Mesothelial cell of epicardium (in vitro differentiated cells): Measurements from ENCODE around the gene TSPAN14. TPM values are rescaled to one million over a fixed set of nuclear protein-coding genes. Genes with fewer than 3 reads are reported as not detected.

ENCODE experiments used
- DNase-seq, 2 experiments: peaks; one replicate each; pipeline ENCODE4 v3.0.0; 2021; ENCODE audit warnings: low spot score in 2 of 2; ENCODE audit not compliant: unreplicated experiment in 2 of 2
- H3K27ac Mint-ChIP-seq: 2 replicates; pipeline ENCODE4 v1.8.0; 2021; ENCODE audit warnings: mixed read lengths
- H3K27me3 Mint-ChIP-seq: 2 replicates; pipeline ENCODE4 v1.8.0; 2021; ENCODE audit warnings: low read depth, mixed read lengths
- H3K36me3 Mint-ChIP-seq: 2 replicates; pipeline ENCODE4 v1.8.0; 2021; ENCODE audit warnings: mixed read lengths
- H3K4me1 Mint-ChIP-seq: 2 replicates; pipeline ENCODE4 v1.8.0; 2021; ENCODE audit warnings: mixed read lengths
- H3K4me3 Mint-ChIP-seq: 2 replicates; pipeline ENCODE4 v1.8.0; 2021; ENCODE audit warnings: mild to moderate bottlenecking, moderate library complexity, mixed read lengths
- H3K9me3 Mint-ChIP-seq: 2 replicates; pipeline ENCODE4 v1.8.0; 2021; ENCODE audit warnings: mixed read lengths
- total RNA-seq: library from RNA; stranded (reverse); gene quantifications from 3 replicates; pipeline ENCODE4 v1.2.1, GENCODE V29; 2021
- TF ChIP-seq, protein P1 (sequence below): fragments of 200-600 bp; sonication (generic); IDR thresholded peaks from one replicate; pipeline ENCODE4 v1.5.0; 2021; ENCODE audit warnings: antibody characterized with exemption; ENCODE audit not compliant: unreplicated experiment

Gene TSPAN14
- total RNA-seq, 1 donor from 2014 or later: 113 TPM

DNA sequence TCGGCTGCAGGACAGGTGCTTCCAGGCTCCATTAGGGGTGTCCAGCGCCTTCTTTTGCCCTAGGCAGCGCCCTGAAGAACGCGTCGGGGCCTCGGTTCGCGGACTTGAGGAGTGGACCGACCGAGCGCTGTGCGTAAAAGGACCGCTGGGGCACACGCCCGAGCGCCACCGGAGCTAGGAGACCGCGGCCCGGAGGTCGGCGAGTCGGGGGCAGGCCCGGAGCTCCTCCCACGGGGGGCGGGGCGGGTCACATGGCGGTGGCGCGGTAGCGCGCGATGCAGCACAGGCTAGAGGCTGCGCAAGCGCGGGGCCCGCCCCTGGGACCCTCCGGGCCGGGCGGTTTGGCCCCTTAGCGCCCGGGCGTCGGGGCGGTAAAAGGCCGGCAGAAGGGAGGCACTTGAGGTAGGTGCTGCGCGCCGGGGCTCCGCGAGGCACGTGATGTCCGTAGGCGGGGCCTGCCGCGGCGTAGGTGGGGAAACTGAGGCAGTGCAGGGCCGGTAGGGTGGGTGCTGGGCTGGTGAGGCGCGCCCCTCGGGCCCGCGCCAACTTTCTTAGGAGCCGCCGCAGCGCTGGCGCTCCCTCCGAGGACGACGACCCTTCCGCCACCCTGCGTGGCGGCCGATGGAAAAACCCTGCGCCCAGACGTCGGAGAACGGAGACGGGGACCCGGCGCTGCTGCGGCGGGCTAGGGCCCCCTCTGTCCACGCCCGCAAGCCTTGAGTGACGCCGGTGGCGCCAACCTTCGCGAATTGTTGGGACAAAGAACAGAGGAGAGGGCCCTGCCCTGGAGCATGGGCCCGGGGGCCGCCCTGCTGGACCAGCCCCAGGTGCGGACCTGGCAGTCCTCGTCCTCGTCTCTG, 45.6 kb upstream of the TSPAN14 start, which contains the start of gene PRXL2A:
Gene PRXL2A (plus strand): TSS at position 310 of the 860 bp plus-strand sequence. CDS start 11,917 bp downstream, outside the sequence.
- peaks cover 62% of the 10 kb centered on the region for H3K4me1 Mint-ChIP-seq
- H3K9me3 Mint-ChIP-seq: no peaks in the 10 kb centered on the region
- H3K27ac Mint-ChIP-seq: peak within 1 kb of the TSS; percentile 90

DNA sequence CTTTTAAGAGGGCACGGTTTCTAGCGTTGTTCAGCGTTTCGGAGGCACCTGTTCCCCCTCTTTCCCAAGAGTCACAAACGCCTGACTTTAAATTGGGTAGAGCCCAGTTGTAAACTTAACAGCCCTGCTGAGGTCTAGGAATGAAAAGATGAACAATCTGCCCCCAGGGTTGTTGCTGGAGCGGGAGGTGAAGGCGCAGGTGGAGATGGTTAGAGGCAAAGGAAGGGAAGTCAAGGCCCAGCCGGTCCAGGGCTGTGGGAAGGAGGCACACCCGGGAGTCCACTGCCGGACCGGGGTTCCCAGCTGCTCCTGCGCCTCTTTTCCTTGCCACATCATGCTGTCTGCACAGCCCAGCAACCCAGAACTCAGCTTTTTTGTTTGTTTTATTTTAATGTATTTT, 45.0 kb upstream of the TSPAN14 start:
- no peaks in the 10 kb centered on the region for H3K9me3 Mint-ChIP-seq

More for the DNA sequence above, 45.6 kb upstream of the TSPAN14 start, which contains the start of gene PRXL2A:
- H3K27me3 Mint-ChIP-seq: no peaks in the 10 kb centered on the region
- DNase-seq: peak; percentile 74 to 85
- H3K4me3 Mint-ChIP-seq: peak within 1 kb of the TSS; percentile 93
- TF ChIP-seq, protein P1, sequence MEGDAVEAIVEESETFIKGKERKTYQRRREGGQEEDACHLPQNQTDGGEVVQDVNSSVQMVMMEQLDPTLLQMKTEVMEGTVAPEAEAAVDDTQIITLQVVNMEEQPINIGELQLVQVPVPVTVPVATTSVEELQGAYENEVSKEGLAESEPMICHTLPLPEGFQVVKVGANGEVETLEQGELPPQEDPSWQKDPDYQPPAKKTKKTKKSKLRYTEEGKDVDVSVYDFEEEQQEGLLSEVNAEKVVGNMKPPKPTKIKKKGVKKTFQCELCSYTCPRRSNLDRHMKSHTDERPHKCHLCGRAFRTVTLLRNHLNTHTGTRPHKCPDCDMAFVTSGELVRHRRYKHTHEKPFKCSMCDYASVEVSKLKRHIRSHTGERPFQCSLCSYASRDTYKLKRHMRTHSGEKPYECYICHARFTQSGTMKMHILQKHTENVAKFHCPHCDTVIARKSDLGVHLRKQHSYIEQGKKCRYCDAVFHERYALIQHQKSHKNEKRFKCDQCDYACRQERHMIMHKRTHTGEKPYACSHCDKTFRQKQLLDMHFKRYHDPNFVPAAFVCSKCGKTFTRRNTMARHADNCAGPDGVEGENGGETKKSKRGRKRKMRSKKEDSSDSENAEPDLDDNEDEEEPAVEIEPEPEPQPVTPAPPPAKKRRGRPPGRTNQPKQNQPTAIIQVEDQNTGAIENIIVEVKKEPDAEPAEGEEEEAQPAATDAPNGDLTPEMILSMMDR: no peak
- no peaks in the 10 kb centered on the region for H3K36me3 Mint-ChIP-seq

DNA sequence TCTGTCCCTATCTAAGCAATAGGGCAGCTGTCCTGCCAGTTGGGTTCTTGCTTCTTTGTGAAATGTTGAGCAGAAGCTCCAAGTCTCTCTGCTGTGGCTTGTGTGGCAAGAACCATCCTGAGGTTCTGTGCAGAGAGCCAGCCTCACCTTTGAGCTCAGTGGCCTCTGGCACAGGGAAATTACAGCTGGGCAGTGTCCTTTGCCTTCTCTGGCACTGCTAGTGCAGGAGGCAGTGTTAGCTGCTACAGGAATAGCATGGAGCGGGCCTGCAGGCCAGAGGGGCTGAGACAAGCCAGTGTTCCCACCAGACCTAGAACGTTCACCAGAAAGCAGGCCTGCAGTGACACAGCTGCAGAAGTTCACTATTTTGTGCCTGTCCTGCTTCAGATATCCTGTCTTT, 44.0 kb upstream of the TSPAN14 start:
- Mint-ChIP-seq H3K4me3 (peak overlapping the region; percentile 93), H3K4me1 (peaks cover 78% of the 10 kb centered on the region), H3K36me3 (no peaks in the 10 kb centered on the region), H3K27me3 (no peaks in the 10 kb centered on the region), H3K27ac (peak overlapping the region; percentile 41), H3K9me3 (no peaks in the 10 kb centered on the region)
- TF ChIP-seq, protein P1: no peak
- DNase-seq: no peak

More for the DNA sequence above, 45.0 kb upstream of the TSPAN14 start:
- no peak overlapping the region for H3K27ac Mint-ChIP-seq
- DNase-seq: no peak
- no peaks in the 10 kb centered on the region for H3K27me3 Mint-ChIP-seq
- H3K36me3 Mint-ChIP-seq: no peaks in the 10 kb centered on the region
- peak overlapping the region; percentile 93 for H3K4me3 Mint-ChIP-seq
- H3K4me1 Mint-ChIP-seq: peaks cover 68% of the 10 kb centered on the region
- TF ChIP-seq, protein P1: no peak

DNA sequence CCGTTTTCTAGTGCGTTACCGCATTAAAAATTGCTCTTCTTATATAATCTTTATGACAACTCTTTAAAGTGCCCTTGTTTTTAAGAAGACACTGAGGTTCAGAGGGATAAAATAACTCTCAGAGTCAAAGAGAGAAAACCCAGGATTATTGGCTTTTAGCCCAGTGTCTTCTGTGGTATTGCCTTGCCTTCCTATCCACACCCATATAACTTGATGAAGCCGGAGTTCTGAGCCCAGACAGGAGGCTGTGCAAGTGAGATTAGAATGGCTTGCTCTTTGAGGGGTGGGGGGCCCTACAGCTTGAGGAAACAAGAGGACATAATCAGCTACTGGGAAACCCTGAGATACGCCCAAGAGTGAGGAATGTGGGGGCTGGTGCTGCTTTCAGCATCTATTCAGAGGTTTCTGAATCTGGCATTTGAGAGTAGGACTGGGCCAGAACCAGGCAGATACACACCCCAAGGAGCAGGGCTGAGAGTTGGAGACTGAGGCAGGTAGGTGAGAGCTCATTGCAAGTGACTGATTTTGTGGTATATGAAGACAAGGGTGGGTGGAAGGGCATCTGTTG, 43.4 kb upstream of the TSPAN14 start:
- Mint-ChIP-seq H3K27me3 (no peaks in the 10 kb centered on the region), H3K27ac (peak overlapping the region; percentile 39), H3K4me1 (peaks cover 80% of the 10 kb centered on the region), H3K9me3 (no peaks in the 10 kb centered on the region), H3K36me3 (no peaks in the 10 kb centered on the region), H3K4me3 (peak overlapping the region; percentile 93)
- no peak for DNase-seq
- TF ChIP-seq, protein P1: no peak

DNA sequence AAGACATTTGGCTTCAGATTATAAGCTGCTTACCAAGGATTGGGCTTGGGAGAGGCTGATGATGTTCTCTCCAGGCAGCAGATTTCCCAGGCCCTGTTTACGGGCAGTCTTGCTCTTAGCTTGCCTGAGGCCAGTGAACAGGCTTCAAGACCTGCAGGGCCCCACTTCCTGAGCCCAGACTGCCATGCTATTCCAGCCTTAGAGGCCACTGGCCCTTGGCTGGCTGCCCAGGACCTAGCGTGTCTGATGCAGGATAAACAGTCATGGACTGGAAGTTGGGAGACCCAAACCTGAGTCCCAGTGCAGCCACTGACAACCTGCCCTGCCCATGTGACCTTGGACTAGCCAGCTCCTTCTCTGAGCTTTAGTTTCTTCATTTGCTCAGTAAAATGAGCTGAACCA, 42.8 kb upstream of the TSPAN14 start:
- H3K27ac Mint-ChIP-seq: no peak overlapping the region
- no peak for DNase-seq
- H3K4me1 Mint-ChIP-seq: peaks cover 81% of the 10 kb centered on the region
- no peaks in the 10 kb centered on the region for H3K36me3 Mint-ChIP-seq
- H3K9me3 Mint-ChIP-seq: no peaks in the 10 kb centered on the region
- no peaks in the 10 kb centered on the region for H3K27me3 Mint-ChIP-seq
- H3K4me3 Mint-ChIP-seq: no peak overlapping the region
- TF ChIP-seq, protein P1: no peak
